Measurements from ENCODE around the gene CTBP2.

Gene CTBP2

DNA sequence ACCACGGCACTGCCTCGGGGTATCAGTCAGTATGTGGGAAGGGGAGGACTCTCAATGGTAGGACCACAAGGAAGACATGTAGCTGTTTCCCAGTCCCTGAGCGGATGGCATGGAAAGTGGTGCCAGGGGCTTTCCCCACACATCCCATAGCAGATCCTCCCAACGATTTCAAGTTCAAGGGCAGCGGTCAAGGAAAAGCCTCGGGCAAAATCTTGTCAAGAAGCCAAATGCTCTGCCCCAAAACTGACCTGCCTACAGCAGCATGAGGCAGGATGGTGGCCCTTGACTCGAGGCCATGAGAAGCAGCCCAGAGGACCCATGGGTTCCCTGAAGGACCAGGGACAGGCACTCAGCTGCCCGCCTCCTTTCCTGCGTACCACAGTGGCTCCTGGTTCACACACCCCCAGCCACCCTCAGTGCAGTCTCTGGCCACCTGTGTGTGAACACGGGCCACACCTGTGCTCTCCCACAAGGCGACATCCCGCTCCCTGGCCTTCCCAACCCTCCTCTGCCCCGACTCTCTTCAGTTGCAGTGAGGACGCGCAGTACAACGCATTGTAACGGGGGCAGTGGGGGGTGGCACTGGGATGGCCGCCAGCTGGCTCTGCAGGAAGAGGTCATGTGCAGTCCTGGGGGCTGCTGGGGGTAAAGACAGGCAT lies 43.6 kb downstream of the CTBP2 start:
- Histone ChIP-seq H4K20me1 (ENCODE audit: insufficient read depth, low read length) (no peaks in the 10 kb centered on the region), H3K9ac (ENCODE audit: low read length) (no peak overlapping the region), H3F3A (ENCODE audit: insufficient read depth, low read length) (no peaks in the 10 kb centered on the region), H3K4me3 (ENCODE audit: low read length) (no peak overlapping the region), H3K4me2 (ENCODE audit: low read depth, low read length) (no peak overlapping the region), H3K79me2 (ENCODE audit: low read length) (no peaks in the 10 kb centered on the region), H2AFZ (ENCODE audit: low read length) (no peak overlapping the region), H3K27ac (ENCODE audit: low read length) (no peak overlapping the region), H3K36me3 (replicated peaks; ENCODE audit: insufficient read depth, low read length) (no peaks in the 10 kb centered on the region), H3K9me3 (replicated peaks; ENCODE audit: insufficient read depth, low read length) (no peaks in the 10 kb centered on the region), H3K9me2 (replicated peaks; ENCODE audit: insufficient read depth, low read length) (no peaks in the 10 kb centered on the region), H3K4me1 (ENCODE audit: low read length) (no peaks in the 10 kb centered on the region), H3K27me3 (replicated peaks; ENCODE audit: insufficient read depth, low read length) (peaks cover 58% of the 10 kb centered on the region)
- TF ChIP-seq EZH2phosphoT487 (IDR thresholded peaks at IDR 0.05; ENCODE audit: low read length) = no peak
- no peak for TF ChIP-seq EZH2 (optimal IDR thresholded peaks at IDR 0.05; ENCODE audit: low read depth, low read length)
- TF ChIP-seq, protein P1, sequence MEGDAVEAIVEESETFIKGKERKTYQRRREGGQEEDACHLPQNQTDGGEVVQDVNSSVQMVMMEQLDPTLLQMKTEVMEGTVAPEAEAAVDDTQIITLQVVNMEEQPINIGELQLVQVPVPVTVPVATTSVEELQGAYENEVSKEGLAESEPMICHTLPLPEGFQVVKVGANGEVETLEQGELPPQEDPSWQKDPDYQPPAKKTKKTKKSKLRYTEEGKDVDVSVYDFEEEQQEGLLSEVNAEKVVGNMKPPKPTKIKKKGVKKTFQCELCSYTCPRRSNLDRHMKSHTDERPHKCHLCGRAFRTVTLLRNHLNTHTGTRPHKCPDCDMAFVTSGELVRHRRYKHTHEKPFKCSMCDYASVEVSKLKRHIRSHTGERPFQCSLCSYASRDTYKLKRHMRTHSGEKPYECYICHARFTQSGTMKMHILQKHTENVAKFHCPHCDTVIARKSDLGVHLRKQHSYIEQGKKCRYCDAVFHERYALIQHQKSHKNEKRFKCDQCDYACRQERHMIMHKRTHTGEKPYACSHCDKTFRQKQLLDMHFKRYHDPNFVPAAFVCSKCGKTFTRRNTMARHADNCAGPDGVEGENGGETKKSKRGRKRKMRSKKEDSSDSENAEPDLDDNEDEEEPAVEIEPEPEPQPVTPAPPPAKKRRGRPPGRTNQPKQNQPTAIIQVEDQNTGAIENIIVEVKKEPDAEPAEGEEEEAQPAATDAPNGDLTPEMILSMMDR (IDR thresholded peaks at IDR 0.05; ENCODE audit: low read length) = no peak
- no peak for DNase-seq

DNA sequence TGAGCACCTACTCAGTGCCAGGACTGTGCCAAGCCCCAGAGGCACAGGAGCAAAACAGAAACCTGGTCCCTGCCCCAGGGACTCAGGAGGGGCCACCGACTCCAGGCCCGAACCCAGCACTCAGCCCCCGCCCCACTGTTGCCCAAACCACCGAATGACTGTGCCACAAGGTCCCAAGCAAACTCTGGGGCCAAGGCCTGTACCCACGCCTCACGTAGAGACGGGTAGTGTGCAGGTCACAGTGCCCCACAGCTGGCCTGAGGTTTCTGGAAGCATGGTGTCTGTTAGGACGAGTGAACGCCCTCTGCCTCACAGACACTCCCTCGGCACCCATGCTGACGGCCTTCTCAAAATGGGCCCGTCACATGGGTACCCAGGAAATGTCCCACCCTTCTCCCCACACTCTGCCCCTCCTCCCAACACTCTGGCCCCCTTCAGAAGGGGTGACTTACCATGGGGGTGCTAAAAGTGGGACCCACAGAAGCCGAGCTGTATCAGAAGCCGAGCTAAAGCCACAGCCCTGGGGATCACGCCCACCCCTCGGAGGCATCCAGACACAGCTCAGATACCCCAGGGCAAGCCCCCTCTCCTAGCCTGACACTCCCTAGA lies 44.2 kb downstream of the CTBP2 start:
- no peak overlapping the region for H3K4me2 ChIP-seq (ENCODE audit: low read depth, low read length)
- H3K9me2 ChIP-seq (replicated peaks; ENCODE audit: insufficient read depth, low read length) = no peaks in the 10 kb centered on the region
- no peak for DNase-seq
- H3K79me2 ChIP-seq (ENCODE audit: low read length) = no peaks in the 10 kb centered on the region
- H3K36me3 ChIP-seq (replicated peaks; ENCODE audit: insufficient read depth, low read length) = no peaks in the 10 kb centered on the region
- H3K4me1 ChIP-seq (ENCODE audit: low read length) = no peaks in the 10 kb centered on the region
- H2AFZ ChIP-seq (ENCODE audit: low read length) = no peak overlapping the region
- H3K27ac ChIP-seq (ENCODE audit: low read length) = no peak overlapping the region
- no peaks in the 10 kb centered on the region for H3K9me3 ChIP-seq (replicated peaks; ENCODE audit: insufficient read depth, low read length)
- no peak overlapping the region for H3K9ac ChIP-seq (ENCODE audit: low read length)
- no peaks in the 10 kb centered on the region for H4K20me1 ChIP-seq (ENCODE audit: insufficient read depth, low read length)
- H3K27me3 ChIP-seq (replicated peaks; ENCODE audit: insufficient read depth, low read length) = peaks cover 62% of the 10 kb centered on the region
- H3K4me3 ChIP-seq (ENCODE audit: low read length) = no peak overlapping the region
- no peaks in the 10 kb centered on the region for H3F3A ChIP-seq (ENCODE audit: insufficient read depth, low read length)
- no peak for TF ChIP-seq EZH2 (optimal IDR thresholded peaks at IDR 0.05; ENCODE audit: low read depth, low read length)
- TF ChIP-seq EZH2phosphoT487 (IDR thresholded peaks at IDR 0.05; ENCODE audit: low read length) = no peak
- TF ChIP-seq, protein P1 (IDR thresholded peaks at IDR 0.05; ENCODE audit: low read length) = no peak

DNA sequence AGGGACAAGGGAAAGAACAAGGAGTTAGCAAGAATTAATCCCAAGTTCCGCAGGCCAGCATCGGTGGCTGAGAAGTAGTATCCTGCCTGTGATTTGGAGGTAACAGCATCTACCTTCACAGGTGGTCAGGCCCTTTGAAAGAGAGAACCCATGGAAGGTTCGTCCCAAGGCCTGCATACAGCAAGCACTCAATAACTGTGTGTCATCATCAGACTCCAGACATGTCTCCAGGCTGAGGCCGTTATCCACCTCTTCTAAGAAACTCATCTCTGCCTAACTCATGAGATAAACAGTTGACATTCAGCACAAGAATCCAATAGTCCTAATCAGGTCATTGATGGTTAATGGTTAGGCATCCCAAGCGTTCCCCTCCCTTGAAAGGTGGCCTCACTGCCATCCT lies 45.0 kb downstream of the CTBP2 start:
- Histone ChIP-seq H3K4me1 (ENCODE audit: low read length) (no peaks in the 10 kb centered on the region), H3K4me3 (ENCODE audit: low read length) (no peak overlapping the region), H3K4me2 (ENCODE audit: low read depth, low read length) (no peak overlapping the region), H3K9me3 (replicated peaks; ENCODE audit: insufficient read depth, low read length) (no peaks in the 10 kb centered on the region), H3K9me2 (replicated peaks; ENCODE audit: insufficient read depth, low read length) (no peaks in the 10 kb centered on the region), H2AFZ (ENCODE audit: low read length) (no peak overlapping the region), H3F3A (ENCODE audit: insufficient read depth, low read length) (no peaks in the 10 kb centered on the region), H3K79me2 (ENCODE audit: low read length) (no peaks in the 10 kb centered on the region), H3K27me3 (replicated peaks; ENCODE audit: insufficient read depth, low read length) (peaks cover 64% of the 10 kb centered on the region), H4K20me1 (ENCODE audit: insufficient read depth, low read length) (no peaks in the 10 kb centered on the region), H3K27ac (ENCODE audit: low read length) (no peak overlapping the region), H3K9ac (ENCODE audit: low read length) (no peak overlapping the region), H3K36me3 (replicated peaks; ENCODE audit: insufficient read depth, low read length) (no peaks in the 10 kb centered on the region)
- no peak for TF ChIP-seq EZH2phosphoT487 (IDR thresholded peaks at IDR 0.05; ENCODE audit: low read length)
- no peak for DNase-seq

Data from MM.1S (cell line).